LNCAP (cell line): Measurements from ENCODE around the gene LRP2.

Experiments
- CTCF ChIP-seq: fragments of 450-650 bp; IDR thresholded peaks from 2 replicates; pipeline ENCODE4 v1.5.1; 2017; ENCODE audit warnings: mild to moderate bottlenecking

The LRP2 gene

DNA sequence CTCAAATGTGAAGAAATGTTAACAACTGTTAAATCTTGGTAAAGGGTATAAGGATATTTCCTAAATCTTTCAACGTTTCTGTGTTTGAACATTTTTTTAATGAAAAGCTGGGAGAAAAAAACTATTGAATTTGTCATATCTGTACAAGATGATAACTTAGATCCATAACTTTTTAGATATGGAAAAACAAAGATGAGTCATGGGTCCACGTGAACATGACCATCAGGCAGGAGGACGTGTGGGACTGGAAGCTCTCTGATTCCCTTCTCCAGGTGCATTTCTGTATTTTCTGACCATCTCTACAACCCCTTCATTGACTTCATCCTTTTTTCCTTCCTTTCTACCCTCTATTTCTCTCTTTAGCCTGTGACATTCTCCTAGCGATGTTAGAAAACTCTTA, 151.4 kb downstream of the LRP2 start:
- TF ChIP-seq CTCF, result no peak

- no peak for TF ChIP-seq CTCF
These were observed 154.3 kb downstream of the LRP2 start for GRCh38 chr2:169208026-169208425.

DNA sequence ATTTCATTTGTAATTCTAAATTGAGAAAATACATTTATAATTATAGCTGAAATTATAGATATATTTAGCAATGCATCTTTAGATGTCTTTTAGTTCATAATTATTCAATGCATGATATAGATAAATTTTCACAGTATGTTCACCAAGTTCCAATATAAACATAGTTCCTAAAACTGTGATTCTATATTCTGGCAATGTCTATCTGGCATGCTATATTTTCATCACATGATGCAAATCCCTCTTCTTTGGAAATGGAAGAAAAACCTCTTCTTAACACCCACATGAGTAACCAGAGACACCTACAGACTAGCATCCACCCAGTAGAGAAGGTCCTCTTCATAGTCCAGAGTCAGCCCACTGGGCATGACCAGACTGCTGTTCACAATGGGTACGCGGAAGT, 157.2 kb downstream of the LRP2 start:
- TF ChIP-seq CTCF, result no peak

GRCh38 chr2:169203952-169204351, 158.4 kb downstream of the LRP2 start:
- no peak for TF ChIP-seq CTCF

DNA sequence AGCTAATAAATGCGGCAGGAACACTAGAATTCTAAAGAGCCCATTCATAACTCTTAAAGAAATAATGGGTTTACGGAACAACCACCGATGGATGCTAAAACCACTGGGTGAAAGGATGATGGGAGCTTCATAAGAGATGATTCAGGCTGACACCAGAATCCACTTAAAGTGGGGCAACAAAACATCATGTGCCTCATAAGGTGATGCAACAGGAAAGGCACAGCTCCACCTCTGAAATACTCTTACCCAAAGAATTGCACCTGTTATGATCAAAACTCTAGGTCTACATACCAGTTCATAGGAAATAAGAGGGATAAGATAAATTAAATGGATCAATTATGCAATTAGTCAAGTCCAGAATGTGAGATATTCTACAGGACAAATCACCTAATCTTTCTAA, 161.6 kb downstream of the LRP2 start:
- TF ChIP-seq CTCF, result no peak

DNA sequence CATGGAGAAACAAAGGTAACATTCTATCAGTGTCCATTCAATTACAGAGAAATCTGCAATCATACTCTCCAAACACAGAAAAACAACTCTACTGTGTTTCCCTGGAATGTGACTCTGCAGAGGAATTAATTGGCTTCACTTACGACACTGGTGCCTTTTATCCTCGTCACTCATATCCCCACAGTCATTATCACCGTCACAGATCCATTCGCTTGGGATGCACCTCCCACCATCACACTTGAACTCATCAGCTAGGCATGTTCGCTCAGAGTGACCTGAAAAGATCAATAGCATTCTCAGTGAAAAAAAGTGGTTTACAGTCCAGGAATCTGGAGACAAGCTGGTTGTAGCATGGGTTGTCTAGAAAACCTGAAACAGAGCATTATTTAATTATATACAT, 168.7 kb downstream of the LRP2 start:
- TF ChIP-seq CTCF, result no peak

- TF ChIP-seq CTCF, result no peak
These were observed 172.0 kb downstream of the LRP2 start for GRCh38 chr2:169190197-169190775.

- no peak for TF ChIP-seq CTCF
These were observed 173.2 kb downstream of the LRP2 start for GRCh38 chr2:169189132-169189531.
